Measurements from ENCODE around the gene FBXO40. TPM values are rescaled to one million over a fixed set of nuclear protein-coding genes. Genes with fewer than 3 reads are reported as not detected.

FBXO40 gene
- total RNA-seq, 1 experiment from 2014 or later, result not detected

DNA sequence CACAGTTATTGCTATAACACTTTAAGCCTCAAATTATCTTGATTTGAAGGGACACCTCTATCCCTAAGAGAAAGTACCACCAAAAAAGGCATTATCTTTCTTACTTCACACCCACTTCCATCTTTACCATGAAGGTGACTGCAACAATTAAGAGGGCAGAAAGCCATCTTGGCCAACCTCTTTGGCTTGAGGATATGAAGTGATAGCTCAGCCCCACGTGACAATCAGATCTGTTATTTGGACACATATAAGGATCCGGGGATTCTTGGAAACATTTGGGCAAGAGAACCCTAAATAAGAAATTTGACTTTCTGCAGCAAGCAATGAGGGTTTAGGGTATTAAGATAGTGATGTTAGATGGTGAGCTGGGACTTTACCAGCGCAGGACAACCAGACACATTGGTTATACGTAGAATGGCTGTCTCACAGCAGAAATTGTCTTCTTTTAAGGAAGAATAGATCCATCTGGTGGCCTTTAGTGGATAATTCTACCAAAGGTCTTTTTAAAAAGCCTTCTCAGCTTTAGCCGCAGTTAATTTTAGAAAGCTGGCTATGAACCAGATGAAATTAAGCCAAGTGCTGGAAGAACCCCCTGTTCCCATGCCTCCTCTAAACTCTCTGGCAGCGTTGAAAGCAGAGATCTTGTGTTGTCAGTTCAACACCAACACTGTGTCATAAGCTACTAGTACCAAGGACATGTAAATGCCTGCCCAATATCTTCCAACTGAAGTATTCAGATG lies 55.2 kb downstream of the FBXO40 start:
- no peak for DNase-seq
- CTCF ChIA-PET, result no interaction called here

DNA sequence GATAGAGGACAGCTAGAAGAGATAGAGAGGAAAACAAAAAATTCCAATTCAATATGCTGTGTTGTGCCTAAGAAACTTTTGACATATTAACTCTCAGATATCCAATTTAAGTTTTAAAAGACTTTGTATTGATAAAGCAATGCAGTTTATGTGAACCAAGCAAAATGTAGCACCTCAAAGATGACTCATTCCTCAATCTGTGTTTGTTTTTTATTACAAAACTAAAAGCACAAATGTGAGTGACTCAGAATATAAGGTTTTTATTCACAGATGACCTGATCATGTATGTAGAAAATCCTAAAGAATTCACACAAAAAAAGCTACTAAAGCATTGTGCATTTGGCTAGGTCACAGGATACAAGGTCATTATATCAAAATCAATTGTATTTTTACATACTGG lies 56.5 kb downstream of the FBXO40 start:
- Histone ChIP-seq H3K4me1 (ENCODE audit: insufficient read depth, low read length) (peaks cover 4% of the 10 kb centered on the region; the same call in 1 of the 2 replicates), H3K9me2 (replicated peaks; ENCODE audit: low read length) (no peaks in the 10 kb centered on the region), H3K9ac (ENCODE audit: low read length) (no peak overlapping the region), H3K4me2 (ENCODE audit: low read length) (no peak overlapping the region), H3F3A (ENCODE audit: low read length, unreplicated experiment) (no peaks in the 10 kb centered on the region), H3K9me3 (ENCODE audit: low read length) (no peaks in the 10 kb centered on the region), H3K36me3 (ENCODE audit: low read depth, low read length) (no peaks in the 10 kb centered on the region), H3K27me3 (ENCODE audit: low read length) (no peaks in the 10 kb centered on the region), H3K4me3 (ENCODE audit: low read length) (no peak overlapping the region), H3K27ac (ENCODE audit: low read length) (no peak overlapping the region), H4K20me1 (ENCODE audit: low read length) (no peaks in the 10 kb centered on the region), H3K79me2 (ENCODE audit: low read length) (no peaks in the 10 kb centered on the region), H2AFZ (ENCODE audit: low read length) (no peak overlapping the region)
- CTCF ChIA-PET, result no interaction called here
- TF ChIP-seq EZH2phosphoT487 (IDR thresholded peaks at IDR 0.05; ENCODE audit: borderline replicate concordance, low read length), result no peak
- no peak for TF ChIP-seq EZH2 (IDR thresholded peaks at IDR 0.05; ENCODE audit: low read length, unreplicated experiment)
- TF ChIP-seq, protein P1, sequence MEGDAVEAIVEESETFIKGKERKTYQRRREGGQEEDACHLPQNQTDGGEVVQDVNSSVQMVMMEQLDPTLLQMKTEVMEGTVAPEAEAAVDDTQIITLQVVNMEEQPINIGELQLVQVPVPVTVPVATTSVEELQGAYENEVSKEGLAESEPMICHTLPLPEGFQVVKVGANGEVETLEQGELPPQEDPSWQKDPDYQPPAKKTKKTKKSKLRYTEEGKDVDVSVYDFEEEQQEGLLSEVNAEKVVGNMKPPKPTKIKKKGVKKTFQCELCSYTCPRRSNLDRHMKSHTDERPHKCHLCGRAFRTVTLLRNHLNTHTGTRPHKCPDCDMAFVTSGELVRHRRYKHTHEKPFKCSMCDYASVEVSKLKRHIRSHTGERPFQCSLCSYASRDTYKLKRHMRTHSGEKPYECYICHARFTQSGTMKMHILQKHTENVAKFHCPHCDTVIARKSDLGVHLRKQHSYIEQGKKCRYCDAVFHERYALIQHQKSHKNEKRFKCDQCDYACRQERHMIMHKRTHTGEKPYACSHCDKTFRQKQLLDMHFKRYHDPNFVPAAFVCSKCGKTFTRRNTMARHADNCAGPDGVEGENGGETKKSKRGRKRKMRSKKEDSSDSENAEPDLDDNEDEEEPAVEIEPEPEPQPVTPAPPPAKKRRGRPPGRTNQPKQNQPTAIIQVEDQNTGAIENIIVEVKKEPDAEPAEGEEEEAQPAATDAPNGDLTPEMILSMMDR (conservative IDR thresholded peaks at IDR 0.05; ENCODE audit: low read depth, low read length), result no peak
- ATAC-seq (peak; percentile 78), DNase-seq (peak; percentile 64)
- POLR2A ChIA-PET (ENCODE audit: unreplicated experiment), result no interaction called here
- intact Hi-C loops (cut with micrococcal nuclease), result no loop called here
- BruUV-seq (replicated peaks), result no TSS peak

More for the DNA sequence above, 55.2 kb downstream of the FBXO40 start:
- POLR2A ChIA-PET (ENCODE audit: unreplicated experiment), result no interaction called here
- Histone ChIP-seq H3K9ac (ENCODE audit: low read length) (no peak overlapping the region), H3K79me2 (ENCODE audit: low read length) (no peaks in the 10 kb centered on the region), H4K20me1 (ENCODE audit: low read length) (no peaks in the 10 kb centered on the region), H2AFZ (ENCODE audit: low read length) (no peak overlapping the region), H3K36me3 (ENCODE audit: low read depth, low read length) (no peaks in the 10 kb centered on the region), H3K4me3 (ENCODE audit: low read length) (no peak overlapping the region), H3K9me3 (ENCODE audit: low read length) (no peaks in the 10 kb centered on the region), H3F3A (ENCODE audit: low read length, unreplicated experiment) (no peaks in the 10 kb centered on the region), H3K27me3 (ENCODE audit: low read length) (no peaks in the 10 kb centered on the region), H3K4me2 (ENCODE audit: low read length) (no peak overlapping the region), H3K9me2 (replicated peaks; ENCODE audit: low read length) (no peaks in the 10 kb centered on the region), H3K27ac (ENCODE audit: low read length) (no peak overlapping the region), H3K4me1 (ENCODE audit: insufficient read depth, low read length) (peaks cover 4% of the 10 kb centered on the region; the same call in 1 of the 2 replicates)
- BruUV-seq (replicated peaks), result no TSS peak
- TF ChIP-seq, protein P1 (conservative IDR thresholded peaks at IDR 0.05; ENCODE audit: low read depth, low read length), result no peak
- TF ChIP-seq EZH2phosphoT487 (IDR thresholded peaks at IDR 0.05; ENCODE audit: borderline replicate concordance, low read length), result no peak
- TF ChIP-seq EZH2 (IDR thresholded peaks at IDR 0.05; ENCODE audit: low read length, unreplicated experiment), result no peak
- intact Hi-C loops (cut with micrococcal nuclease), result no loop called here
- no peak for ATAC-seq

DNA sequence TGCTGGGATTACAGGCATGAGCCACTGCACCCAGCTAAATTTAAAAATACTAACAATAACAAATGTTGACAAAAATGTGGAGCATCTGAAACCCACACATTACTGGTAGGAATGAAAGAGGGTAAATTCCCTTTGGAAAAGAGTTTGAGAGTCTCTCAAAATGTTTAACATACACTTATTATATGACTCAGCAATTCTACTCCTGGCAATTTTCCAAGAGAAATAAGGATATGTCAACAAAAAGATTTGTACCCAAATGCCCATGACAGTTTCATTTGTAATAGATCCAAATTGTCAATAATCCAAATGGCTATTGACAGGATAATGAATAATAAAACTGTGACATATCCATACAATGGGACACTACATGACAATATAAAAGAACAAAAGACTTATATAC lies 58.5 kb downstream of the FBXO40 start:
- no peaks in the 10 kb centered on the region for H3K27me3 ChIP-seq (ENCODE audit: low read length)
- H3K79me2 ChIP-seq (ENCODE audit: low read length), result no peaks in the 10 kb centered on the region
- H3K4me1 ChIP-seq (ENCODE audit: insufficient read depth, low read length), result peaks cover 4% of the 10 kb centered on the region; the same call in 1 of the 2 replicates
- H3K36me3 ChIP-seq (ENCODE audit: low read depth, low read length), result no peaks in the 10 kb centered on the region
- no peaks in the 10 kb centered on the region for H3K9me2 ChIP-seq (replicated peaks; ENCODE audit: low read length)
- ChIA-PET POLR2A (ENCODE audit: unreplicated experiment) (no interaction called here), CTCF (no interaction called here)
- no peak overlapping the region for H3K9ac ChIP-seq (ENCODE audit: low read length)
- H2AFZ ChIP-seq (ENCODE audit: low read length), result no peak overlapping the region
- H3K4me3 ChIP-seq (ENCODE audit: low read length), result no peak overlapping the region
- H3K4me2 ChIP-seq (ENCODE audit: low read length), result no peak overlapping the region
- no peak for ATAC-seq
- no peaks in the 10 kb centered on the region for H4K20me1 ChIP-seq (ENCODE audit: low read length)
- no TSS peak for BruUV-seq (replicated peaks)
- no peaks in the 10 kb centered on the region for H3F3A ChIP-seq (ENCODE audit: low read length, unreplicated experiment)
- H3K27ac ChIP-seq (ENCODE audit: low read length), result no peak overlapping the region
- H3K9me3 ChIP-seq (ENCODE audit: low read length), result no peaks in the 10 kb centered on the region
- intact Hi-C loops (cut with micrococcal nuclease), result no loop called here
- TF ChIP-seq EZH2phosphoT487 (IDR thresholded peaks at IDR 0.05; ENCODE audit: borderline replicate concordance, low read length) (no peak), EZH2 (IDR thresholded peaks at IDR 0.05; ENCODE audit: low read length, unreplicated experiment) (no peak)
- TF ChIP-seq, protein P1 (conservative IDR thresholded peaks at IDR 0.05; ENCODE audit: low read depth, low read length), result no peak
- DNase-seq, result peak; percentile 74

Data from PC-3 (cell line).